Astrocyte of the hippocampus (primary cell): ENCODE data around the gene PEAK3.
A peak's percentile ranks its signal among the peaks of the same experiment; 100 is the strongest.

Experiments used
- DNase-seq: peaks from one replicate; pipeline ENCODE4 v3.0.0; 2011; ENCODE audit warnings: low read depth, low spot score

Gene PEAK3

GRCh38 chr19:2315818-2316353 lies 33.9 kb upstream of the PEAK3 start:
- DNase-seq: peak; percentile 83

- DNase-seq: no peak
Measured at GRCh38 chr19:2315121-2315817, 33.3 kb upstream of the PEAK3 start.

GRCh38 chr19:2312820-2313501 lies 31.0 kb upstream of the PEAK3 start:
- no peak for DNase-seq

GRCh38 chr19:2311093-2311492 lies 29.1 kb upstream of the PEAK3 start:
- DNase-seq: no peak

- DNase-seq: peak; percentile 83
Measured at GRCh38 chr19:2309734-2310362, 27.9 kb upstream of the PEAK3 start.

GRCh38 chr19:2308114-2308556 lies 26.2 kb upstream of the PEAK3 start, which contains the start of gene LINGO3:
Gene LINGO3 (minus strand): TSS chr19:2308154. CDS start chr19:2291776, 16,378 bp downstream.
- no peak for DNase-seq

- DNase-seq: no peak
Measured at GRCh38 chr19:2307518-2308012, 25.6 kb upstream of the PEAK3 start.

- DNase-seq: no peak
Measured at GRCh38 chr19:2306971-2307370, 25.0 kb upstream of the PEAK3 start.

- DNase-seq: no peak
Measured at GRCh38 chr19:2306281-2306806, 24.4 kb upstream of the PEAK3 start.

GRCh38 chr19:2305452-2306280 lies 23.7 kb upstream of the PEAK3 start:
- no peak for DNase-seq

GRCh38 chr19:2303211-2303798 lies 21.3 kb upstream of the PEAK3 start:
- no peak for DNase-seq

- DNase-seq: peak; percentile 61
Measured at GRCh38 chr19:2302319-2303210, 20.6 kb upstream of the PEAK3 start.

- no peak for DNase-seq
Measured at GRCh38 chr19:2300533-2300932, 18.6 kb upstream of the PEAK3 start.

- no peak for DNase-seq
Measured at GRCh38 chr19:2296141-2296540, 14.2 kb upstream of the PEAK3 start.

- DNase-seq: peak; percentile 36
Measured at GRCh38 chr19:2294687-2295335, 12.8 kb upstream of the PEAK3 start.

GRCh38 chr19:2291185-2291751 lies 9.3 kb upstream of the PEAK3 start:
- peak; percentile 54 for DNase-seq

GRCh38 chr19:2290441-2291184 lies 8.6 kb upstream of the PEAK3 start:
- DNase-seq: peak; percentile 36
